ENCODE results near the gene NRXN3.

DNA sequence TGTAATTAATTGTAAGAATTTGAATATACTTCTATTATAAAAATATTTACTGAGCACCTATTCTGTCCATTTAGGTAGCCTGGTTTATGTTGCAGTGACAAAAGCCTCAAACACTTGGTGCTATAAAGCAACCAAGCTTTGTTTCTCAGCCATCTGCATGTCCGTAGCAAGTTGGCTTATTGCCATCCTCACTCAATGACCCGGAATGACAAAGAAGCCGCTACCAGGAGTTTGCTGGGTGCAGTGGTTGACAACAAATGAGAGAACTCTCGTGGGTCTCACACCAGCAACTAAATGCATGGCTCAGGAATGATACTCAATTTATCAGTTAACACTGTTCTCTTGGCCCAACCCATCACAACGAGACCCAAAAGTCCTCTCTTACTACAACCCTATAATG lies 1488.0 kb downstream of the NRXN3 start:
- TF ChIP-seq, protein P1, sequence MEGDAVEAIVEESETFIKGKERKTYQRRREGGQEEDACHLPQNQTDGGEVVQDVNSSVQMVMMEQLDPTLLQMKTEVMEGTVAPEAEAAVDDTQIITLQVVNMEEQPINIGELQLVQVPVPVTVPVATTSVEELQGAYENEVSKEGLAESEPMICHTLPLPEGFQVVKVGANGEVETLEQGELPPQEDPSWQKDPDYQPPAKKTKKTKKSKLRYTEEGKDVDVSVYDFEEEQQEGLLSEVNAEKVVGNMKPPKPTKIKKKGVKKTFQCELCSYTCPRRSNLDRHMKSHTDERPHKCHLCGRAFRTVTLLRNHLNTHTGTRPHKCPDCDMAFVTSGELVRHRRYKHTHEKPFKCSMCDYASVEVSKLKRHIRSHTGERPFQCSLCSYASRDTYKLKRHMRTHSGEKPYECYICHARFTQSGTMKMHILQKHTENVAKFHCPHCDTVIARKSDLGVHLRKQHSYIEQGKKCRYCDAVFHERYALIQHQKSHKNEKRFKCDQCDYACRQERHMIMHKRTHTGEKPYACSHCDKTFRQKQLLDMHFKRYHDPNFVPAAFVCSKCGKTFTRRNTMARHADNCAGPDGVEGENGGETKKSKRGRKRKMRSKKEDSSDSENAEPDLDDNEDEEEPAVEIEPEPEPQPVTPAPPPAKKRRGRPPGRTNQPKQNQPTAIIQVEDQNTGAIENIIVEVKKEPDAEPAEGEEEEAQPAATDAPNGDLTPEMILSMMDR (conservative IDR thresholded peaks at IDR 0.05; ENCODE audit: low read depth in 2 of 2): no peak
- TF ChIP-seq POLR2AphosphoS5 (IDR thresholded peaks at IDR 0.05; ENCODE audit: low read depth) (no peak), NANOG (IDR thresholded peaks at IDR 0.05; ENCODE audit: borderline replicate concordance) (no peak), JUNB (IDR thresholded peaks at IDR 0.05; ENCODE audit: unreplicated experiment) (no peak), EZH2 (IDR thresholded peaks at IDR 0.05; ENCODE audit: low read depth, unreplicated experiment) (no peak), EZH2phosphoT487 (IDR thresholded peaks at IDR 0.05; ENCODE audit: unreplicated experiment) (no peak), STAT1 (IDR thresholded peaks at IDR 0.05; ENCODE audit: unreplicated experiment) (no peak), CREB1 (CRISPR knock-in tag; IDR thresholded peaks at IDR 0.05; ENCODE audit: low read depth) (no peak), ZNF331 (CRISPR knock-in tag; IDR thresholded peaks at IDR 0.05; ENCODE audit: low read depth) (no peak), ZNF114 (CRISPR knock-in tag; IDR thresholded peaks at IDR 0.05) (no peak)
- TF ChIP-seq, protein P2, sequence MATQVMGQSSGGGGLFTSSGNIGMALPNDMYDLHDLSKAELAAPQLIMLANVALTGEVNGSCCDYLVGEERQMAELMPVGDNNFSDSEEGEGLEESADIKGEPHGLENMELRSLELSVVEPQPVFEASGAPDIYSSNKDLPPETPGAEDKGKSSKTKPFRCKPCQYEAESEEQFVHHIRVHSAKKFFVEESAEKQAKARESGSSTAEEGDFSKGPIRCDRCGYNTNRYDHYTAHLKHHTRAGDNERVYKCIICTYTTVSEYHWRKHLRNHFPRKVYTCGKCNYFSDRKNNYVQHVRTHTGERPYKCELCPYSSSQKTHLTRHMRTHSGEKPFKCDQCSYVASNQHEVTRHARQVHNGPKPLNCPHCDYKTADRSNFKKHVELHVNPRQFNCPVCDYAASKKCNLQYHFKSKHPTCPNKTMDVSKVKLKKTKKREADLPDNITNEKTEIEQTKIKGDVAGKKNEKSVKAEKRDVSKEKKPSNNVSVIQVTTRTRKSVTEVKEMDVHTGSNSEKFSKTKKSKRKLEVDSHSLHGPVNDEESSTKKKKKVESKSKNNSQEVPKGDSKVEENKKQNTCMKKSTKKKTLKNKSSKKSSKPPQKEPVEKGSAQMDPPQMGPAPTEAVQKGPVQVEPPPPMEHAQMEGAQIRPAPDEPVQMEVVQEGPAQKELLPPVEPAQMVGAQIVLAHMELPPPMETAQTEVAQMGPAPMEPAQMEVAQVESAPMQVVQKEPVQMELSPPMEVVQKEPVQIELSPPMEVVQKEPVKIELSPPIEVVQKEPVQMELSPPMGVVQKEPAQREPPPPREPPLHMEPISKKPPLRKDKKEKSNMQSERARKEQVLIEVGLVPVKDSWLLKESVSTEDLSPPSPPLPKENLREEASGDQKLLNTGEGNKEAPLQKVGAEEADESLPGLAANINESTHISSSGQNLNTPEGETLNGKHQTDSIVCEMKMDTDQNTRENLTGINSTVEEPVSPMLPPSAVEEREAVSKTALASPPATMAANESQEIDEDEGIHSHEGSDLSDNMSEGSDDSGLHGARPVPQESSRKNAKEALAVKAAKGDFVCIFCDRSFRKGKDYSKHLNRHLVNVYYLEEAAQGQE (IDR thresholded peaks at IDR 0.05; ENCODE audit: unreplicated experiment): no peak
- TF ChIP-seq, protein P3, sequence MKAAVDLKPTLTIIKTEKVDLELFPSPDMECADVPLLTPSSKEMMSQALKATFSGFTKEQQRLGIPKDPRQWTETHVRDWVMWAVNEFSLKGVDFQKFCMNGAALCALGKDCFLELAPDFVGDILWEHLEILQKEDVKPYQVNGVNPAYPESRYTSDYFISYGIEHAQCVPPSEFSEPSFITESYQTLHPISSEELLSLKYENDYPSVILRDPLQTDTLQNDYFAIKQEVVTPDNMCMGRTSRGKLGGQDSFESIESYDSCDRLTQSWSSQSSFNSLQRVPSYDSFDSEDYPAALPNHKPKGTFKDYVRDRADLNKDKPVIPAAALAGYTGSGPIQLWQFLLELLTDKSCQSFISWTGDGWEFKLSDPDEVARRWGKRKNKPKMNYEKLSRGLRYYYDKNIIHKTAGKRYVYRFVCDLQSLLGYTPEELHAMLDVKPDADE (IDR thresholded peaks at IDR 0.05): no peak
- TF ChIP-seq, protein P4, sequence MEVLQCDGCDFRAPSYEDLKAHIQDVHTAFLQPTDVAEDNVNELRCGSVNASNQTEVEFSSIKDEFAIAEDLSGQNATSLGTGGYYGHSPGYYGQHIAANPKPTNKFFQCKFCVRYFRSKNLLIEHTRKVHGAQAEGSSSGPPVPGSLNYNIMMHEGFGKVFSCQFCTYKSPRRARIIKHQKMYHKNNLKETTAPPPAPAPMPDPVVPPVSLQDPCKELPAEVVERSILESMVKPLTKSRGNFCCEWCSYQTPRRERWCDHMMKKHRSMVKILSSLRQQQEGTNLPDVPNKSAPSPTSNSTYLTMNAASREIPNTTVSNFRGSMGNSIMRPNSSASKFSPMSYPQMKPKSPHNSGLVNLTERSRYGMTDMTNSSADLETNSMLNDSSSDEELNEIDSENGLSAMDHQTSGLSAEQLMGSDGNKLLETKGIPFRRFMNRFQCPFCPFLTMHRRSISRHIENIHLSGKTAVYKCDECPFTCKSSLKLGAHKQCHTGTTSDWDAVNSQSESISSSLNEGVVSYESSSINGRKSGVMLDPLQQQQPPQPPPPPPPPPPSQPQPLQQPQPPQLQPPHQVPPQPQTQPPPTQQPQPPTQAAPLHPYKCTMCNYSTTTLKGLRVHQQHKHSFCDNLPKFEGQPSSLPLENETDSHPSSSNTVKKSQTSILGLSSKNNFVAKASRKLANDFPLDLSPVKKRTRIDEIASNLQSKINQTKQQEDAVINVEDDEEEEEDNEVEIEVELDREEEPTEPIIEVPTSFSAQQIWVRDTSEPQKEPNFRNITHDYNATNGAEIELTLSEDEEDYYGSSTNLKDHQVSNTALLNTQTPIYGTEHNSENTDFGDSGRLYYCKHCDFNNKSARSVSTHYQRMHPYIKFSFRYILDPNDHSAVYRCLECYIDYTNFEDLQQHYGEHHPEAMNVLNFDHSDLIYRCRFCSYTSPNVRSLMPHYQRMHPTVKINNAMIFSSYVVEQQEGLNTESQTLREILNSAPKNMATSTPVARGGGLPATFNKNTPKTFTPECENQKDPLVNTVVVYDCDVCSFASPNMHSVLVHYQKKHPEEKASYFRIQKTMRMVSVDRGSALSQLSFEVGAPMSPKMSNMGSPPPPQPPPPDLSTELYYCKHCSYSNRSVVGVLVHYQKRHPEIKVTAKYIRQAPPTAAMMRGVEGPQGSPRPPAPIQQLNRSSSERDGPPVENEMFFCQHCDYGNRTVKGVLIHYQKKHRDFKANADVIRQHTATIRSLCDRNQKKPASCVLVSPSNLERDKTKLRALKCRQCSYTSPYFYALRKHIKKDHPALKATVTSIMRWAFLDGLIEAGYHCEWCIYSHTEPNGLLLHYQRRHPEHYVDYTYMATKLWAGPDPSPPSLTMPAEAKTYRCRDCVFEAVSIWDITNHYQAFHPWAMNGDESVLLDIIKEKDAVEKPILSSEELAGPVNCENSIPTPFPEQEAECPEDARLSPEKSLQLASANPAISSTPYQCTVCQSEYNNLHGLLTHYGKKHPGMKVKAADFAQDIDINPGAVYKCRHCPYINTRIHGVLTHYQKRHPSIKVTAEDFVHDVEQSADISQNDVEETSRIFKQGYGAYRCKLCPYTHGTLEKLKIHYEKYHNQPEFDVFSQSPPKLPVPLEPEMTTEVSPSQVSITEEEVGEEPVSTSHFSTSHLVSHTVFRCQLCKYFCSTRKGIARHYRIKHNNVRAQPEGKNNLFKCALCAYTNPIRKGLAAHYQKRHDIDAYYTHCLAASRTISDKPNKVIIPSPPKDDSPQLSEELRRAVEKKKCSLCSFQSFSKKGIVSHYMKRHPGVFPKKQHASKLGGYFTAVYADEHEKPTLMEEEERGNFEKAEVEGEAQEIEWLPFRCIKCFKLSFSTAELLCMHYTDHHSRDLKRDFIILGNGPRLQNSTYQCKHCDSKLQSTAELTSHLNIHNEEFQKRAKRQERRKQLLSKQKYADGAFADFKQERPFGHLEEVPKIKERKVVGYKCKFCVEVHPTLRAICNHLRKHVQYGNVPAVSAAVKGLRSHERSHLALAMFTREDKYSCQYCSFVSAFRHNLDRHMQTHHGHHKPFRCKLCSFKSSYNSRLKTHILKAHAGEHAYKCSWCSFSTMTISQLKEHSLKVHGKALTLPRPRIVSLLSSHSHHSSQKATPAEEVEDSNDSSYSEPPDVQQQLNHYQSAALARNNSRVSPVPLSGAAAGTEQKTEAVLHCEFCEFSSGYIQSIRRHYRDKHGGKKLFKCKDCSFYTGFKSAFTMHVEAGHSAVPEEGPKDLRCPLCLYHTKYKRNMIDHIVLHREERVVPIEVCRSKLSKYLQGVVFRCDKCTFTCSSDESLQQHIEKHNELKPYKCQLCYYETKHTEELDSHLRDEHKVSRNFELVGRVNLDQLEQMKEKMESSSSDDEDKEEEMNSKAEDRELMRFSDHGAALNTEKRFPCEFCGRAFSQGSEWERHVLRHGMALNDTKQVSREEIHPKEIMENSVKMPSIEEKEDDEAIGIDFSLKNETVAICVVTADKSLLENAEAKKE (CRISPR knock-in tag; IDR thresholded peaks at IDR 0.05): no peak

Data from GM23338 (cell line).